Measurements from ENCODE around the gene PHC1.

PHC1 gene

DNA sequence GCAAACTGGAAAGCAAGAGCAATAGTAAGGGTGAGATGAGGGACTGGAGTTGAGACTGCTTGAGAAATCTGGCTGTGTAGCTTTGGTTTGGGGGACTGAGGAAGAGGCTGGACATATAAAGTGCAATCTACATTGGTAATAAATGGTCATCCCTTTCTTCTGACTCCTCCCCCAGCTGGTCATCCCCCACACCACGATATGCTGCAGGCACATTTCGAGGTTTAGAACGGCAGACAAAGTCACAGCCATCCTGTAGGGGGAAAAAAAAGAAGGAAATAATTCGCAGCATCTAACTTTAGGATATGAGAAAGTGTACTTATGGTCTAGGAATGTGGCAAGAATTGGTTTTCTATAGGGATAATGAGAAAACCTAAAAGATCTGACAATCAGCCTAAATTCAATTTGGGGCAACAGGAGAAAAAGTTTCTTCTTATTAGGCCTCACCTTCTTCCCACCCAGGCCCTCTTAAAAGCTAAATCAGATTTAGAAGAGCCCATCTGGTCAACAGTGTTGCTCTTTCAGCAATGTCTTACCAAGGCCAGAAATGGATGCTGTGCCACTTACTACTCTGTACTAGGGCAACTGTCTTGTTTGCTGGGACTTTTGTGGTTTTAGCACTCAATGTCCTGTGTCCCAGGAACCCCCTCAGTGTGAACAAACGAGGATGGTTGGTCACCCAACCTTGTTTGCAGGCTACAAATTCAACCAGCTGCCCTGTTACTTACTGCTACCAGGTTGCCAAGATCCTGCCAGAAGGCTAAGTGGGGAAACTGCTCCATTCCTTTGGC lies 27.6 kb downstream of the PHC1 start:
- Mint-ChIP-seq H3K4me3 (no peak overlapping the region), H3K9me3 (no peaks in the 10 kb centered on the region), H3K4me1 (peaks cover 8% of the 10 kb centered on the region), H3K27ac (peak overlapping the region; percentile 41), H3K27me3 (ENCODE audit: low read depth, poor library complexity) (no peaks in the 10 kb centered on the region), H3K36me3 (ENCODE audit: low read depth) (peaks cover 62% of the 10 kb centered on the region)
- TF ChIP-seq, protein P1, sequence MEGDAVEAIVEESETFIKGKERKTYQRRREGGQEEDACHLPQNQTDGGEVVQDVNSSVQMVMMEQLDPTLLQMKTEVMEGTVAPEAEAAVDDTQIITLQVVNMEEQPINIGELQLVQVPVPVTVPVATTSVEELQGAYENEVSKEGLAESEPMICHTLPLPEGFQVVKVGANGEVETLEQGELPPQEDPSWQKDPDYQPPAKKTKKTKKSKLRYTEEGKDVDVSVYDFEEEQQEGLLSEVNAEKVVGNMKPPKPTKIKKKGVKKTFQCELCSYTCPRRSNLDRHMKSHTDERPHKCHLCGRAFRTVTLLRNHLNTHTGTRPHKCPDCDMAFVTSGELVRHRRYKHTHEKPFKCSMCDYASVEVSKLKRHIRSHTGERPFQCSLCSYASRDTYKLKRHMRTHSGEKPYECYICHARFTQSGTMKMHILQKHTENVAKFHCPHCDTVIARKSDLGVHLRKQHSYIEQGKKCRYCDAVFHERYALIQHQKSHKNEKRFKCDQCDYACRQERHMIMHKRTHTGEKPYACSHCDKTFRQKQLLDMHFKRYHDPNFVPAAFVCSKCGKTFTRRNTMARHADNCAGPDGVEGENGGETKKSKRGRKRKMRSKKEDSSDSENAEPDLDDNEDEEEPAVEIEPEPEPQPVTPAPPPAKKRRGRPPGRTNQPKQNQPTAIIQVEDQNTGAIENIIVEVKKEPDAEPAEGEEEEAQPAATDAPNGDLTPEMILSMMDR (IDR thresholded peaks at IDR 0.05) = no peak
- DNase-seq = no peak

DNA sequence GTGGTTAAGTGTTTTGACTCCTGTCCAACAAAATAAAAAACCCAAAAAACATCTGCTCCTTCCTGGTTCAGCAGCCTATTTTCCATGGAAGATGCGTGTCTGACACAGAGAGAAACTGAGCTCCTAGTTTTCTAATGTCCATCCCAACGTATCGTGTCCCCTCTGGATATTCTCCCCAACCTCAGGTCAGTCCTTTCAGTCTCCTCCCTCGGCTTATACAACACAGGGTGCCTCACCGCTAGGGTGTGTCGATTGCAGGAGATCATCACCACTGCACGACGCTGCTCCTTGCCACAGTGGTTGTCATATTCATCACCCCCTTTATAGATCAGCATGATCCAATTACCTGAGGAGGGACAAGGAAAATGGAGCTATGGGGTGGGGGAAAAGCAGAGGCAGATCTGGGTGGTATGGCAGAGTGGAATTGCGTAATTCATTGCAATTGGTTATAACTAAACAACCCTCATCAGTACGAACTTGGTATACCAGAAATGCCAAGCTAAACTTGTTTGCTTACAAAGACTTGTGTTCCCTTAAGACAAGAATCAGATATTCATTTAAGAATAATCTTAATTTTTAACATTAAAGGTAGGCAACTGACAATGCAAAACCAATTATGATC lies 29.4 kb downstream of the PHC1 start:
- peaks cover 26% of the 10 kb centered on the region for H3K4me1 Mint-ChIP-seq
- no peaks in the 10 kb centered on the region for H3K27me3 Mint-ChIP-seq (ENCODE audit: low read depth, poor library complexity)
- peak overlapping the region; percentile 39 for H3K27ac Mint-ChIP-seq
- H3K4me3 Mint-ChIP-seq = no peak overlapping the region
- no peak for DNase-seq
- H3K9me3 Mint-ChIP-seq = no peaks in the 10 kb centered on the region
- peaks cover 44% of the 10 kb centered on the region for H3K36me3 Mint-ChIP-seq (ENCODE audit: low read depth)
- TF ChIP-seq, protein P1 (IDR thresholded peaks at IDR 0.05) = no peak

DNA sequence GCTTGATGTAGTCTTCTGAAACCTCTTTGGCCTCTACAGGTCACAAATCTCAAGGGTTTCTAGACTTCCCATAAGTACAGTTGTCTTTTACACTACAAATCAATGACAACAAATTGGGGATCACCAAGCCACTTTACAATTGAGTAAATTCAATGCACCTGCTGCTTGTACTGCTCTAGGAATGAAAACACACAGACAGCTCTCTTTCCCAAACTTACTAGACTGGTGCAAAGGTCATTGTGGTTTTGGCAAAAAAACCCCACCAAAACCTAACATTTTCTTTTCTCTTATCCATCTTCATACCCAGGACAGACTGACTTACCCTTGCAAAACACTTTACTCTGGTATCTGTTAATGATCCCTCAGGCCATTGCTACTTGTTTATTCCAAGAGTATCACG lies 32.4 kb downstream of the PHC1 start:
- Mint-ChIP-seq H3K27me3 (ENCODE audit: low read depth, poor library complexity) (peaks cover 3% of the 10 kb centered on the region), H3K27ac (no peak overlapping the region), H3K4me1 (peaks cover 39% of the 10 kb centered on the region), H3K36me3 (ENCODE audit: low read depth) (peaks cover 33% of the 10 kb centered on the region), H3K4me3 (peak overlapping the region; percentile 40), H3K9me3 (peaks cover 3% of the 10 kb centered on the region)
- DNase-seq = no peak
- TF ChIP-seq, protein P1 (IDR thresholded peaks at IDR 0.05) = no peak

DNA sequence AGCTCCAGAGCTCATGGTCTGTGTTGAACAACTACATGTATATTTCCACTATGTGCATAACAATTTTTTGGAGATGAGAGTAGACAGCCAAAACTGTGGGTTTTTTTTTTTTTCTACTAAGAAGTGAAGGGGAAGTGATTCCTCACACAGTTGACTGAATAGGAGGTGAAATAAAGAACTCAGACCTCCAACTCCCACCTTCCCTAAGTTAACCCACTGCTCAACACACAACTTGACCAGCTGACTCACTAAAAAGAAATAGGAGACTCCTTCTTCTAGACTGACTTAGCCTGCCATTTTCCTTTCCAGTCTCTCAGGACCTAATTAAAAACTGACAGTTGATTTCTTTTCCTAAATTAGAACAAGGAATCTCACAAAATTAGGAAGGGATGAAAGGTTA lies 33.4 kb downstream of the PHC1 start:
- Mint-ChIP-seq H3K4me3 (peak overlapping the region; percentile 98), H3K9me3 (peaks cover 10% of the 10 kb centered on the region), H3K36me3 (ENCODE audit: low read depth) (peaks cover 30% of the 10 kb centered on the region), H3K27me3 (ENCODE audit: low read depth, poor library complexity) (peaks cover 3% of the 10 kb centered on the region), H3K4me1 (peaks cover 39% of the 10 kb centered on the region), H3K27ac (no peak overlapping the region)
- no peak for DNase-seq
- TF ChIP-seq, protein P1 (IDR thresholded peaks at IDR 0.05) = no peak

DNA sequence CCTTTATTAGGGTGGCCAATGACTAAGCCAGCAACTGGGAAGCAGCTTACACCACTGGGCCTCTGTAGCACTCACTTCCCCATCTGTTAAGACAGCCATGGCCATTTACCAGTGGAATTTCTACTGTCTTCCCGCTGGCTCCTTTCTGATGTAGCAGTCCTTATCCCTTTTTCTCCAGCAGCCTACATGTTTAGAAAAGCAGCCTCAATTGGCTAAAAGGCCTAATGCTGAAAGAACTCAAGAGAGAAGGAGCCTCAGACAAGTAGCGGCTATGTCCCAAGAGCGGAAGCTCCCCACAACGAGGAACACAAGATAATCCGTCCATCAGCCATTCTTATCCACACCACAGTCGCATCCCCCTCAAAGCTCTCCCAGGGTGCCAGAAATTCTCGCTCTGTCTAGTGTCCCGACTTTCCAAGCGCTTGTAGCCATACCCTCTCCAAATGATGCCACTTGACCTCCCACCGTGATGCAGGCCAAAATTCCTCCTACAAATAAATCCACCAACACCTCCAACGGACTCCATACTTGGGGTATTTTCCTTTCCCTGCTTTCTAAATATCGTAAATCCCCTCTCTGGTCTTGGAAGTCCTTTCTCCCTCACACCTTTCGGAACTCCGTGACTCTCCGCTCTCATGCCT lies 34.5 kb downstream of the PHC1 start:
- peak; percentile 5 for DNase-seq
- H3K36me3 Mint-ChIP-seq (ENCODE audit: low read depth) = peaks cover 32% of the 10 kb centered on the region
- TF ChIP-seq, protein P1 (IDR thresholded peaks at IDR 0.05) = no peak

More for the DNA sequence above, 34.5 kb downstream of the PHC1 start:
- H3K27me3 Mint-ChIP-seq (ENCODE audit: low read depth, poor library complexity) = peaks cover 7% of the 10 kb centered on the region
- H3K4me3 Mint-ChIP-seq = peak overlapping the region; percentile 98
- peaks cover 39% of the 10 kb centered on the region for H3K4me1 Mint-ChIP-seq
- H3K9me3 Mint-ChIP-seq = peaks cover 18% of the 10 kb centered on the region
- peak overlapping the region; percentile 99 for H3K27ac Mint-ChIP-seq
